HPDE6-E6E7 (cell line): ENCODE results near the gene ERGIC3.
A peak's percentile ranks its signal among the peaks of the same experiment; 100 is the strongest.
"Not testable (repeated sequence)": the region's sequence is repeated elsewhere in the genome, so short reads cannot be mapped to it uniquely, and the experiment has no call there.

Experiments
- DNase-seq: peaks from one replicate; pipeline ENCODE4 v3.0.0; 2011; ENCODE audit warnings: missing footprints; ENCODE audit errors: extremely low spot score

The ERGIC3 gene

DNA sequence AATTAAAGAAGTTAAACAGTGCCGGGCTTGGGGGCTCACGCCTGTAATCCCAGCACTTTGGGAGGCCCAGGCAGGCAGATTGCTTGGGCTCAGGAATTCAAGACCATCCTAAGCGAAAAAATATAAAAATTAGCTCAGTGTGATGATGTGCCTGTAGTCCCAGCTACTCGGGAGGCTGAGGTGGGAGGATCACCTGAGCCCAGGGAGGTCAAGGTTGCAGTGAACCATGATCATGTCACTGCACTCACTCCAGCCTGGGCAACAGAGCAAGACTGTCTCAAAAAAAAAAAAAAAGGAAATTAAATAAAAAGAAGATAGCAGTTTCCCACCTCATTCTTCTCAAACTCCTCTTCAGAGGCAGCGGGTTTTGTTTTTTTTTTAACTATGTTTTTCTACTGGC is 24.1 kb upstream of the ERGIC3 start:
- DNase-seq: not testable (repeated sequence)

GRCh38 chr20:35518955-35519354 is 22.9 kb upstream of the ERGIC3 start:
- DNase-seq: no peak

GRCh38 chr20:35523298-35523888 is 18.5 kb upstream of the ERGIC3 start:
- peak; percentile 76 for DNase-seq

GRCh38 chr20:35525639-35526038 is 16.2 kb upstream of the ERGIC3 start:
- no peak for DNase-seq

GRCh38 chr20:35527122-35527769 is 14.6 kb upstream of the ERGIC3 start:
- no peak for DNase-seq

DNA sequence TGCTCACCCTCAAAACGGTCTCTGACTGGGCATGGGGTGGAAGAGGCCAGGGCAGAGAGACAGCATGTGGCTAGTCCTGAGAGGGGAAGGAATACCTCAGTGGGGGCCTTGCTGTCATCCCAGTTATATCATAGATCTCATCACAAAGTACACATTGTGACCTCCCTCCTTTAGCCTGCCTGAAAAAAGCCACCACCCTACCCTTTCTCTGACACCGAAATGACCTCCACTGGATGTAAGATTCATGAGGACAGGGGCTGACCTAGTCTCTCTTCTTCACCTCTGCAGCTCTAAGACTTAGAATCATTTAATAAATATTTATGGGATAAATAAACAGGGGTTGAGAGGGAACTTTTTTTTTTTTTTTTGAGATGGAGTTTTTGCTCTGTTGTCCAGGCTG is 12.3 kb upstream of the ERGIC3 start, which contains the start of gene C20orf173:
Gene C20orf173, minus strand, starts transcription at position 101 of the 400 bp plus-strand sequence. CDS start 279 bp downstream, outside the sequence.
- no peak for DNase-seq

- no peak for DNase-seq
Observed at GRCh38 chr20:35539756-35540212, 2.1 kb upstream of the ERGIC3 start.

GRCh38 chr20:35541118-35541782 is 628 bp upstream of the ERGIC3 start:
- no peak for DNase-seq

GRCh38 chr20:35542990-35543389 is 1.1 kb downstream of the ERGIC3 start:
- DNase-seq: no peak

DNA sequence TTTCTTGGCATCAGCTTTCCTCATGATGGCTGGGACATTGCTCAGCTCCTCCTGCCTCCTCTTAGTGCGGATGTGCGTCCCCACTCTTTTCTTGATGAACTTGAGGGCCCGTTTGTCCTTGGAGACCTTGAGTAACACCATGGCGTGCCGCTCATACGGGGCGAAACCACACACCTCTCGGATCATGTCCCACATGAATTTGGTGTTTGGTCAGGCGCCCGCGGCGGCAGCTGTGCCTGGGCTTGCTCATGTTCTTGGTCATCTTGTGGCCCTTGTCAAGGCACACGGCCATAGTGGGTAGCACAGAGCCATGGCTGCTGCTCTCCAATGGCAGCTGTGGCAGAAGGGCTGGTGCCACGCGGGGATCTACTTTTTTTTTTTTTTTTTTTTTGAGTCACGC is 2.6 kb downstream of the ERGIC3 start:
- no peak for DNase-seq

DNA sequence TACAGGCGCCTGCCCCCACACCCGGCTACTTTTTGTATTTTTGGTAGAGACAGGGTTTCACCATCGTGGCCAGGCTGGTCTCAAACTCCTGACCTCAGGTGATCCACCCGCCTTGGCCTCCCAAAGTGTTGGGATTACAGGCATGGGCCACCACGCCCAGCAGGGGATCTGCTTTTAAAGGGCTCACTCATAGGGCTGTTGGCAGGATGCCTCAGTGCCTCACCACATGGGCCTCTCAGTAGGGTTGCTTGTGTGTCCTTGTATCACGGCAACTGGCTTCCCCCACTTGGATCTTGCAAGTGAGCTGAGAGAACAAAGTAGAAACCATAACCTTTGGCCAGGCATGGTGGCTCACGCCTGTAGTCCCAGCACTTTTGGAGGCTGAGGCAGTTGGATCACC is 3.1 kb downstream of the ERGIC3 start:
- DNase-seq: not testable (repeated sequence)

DNA sequence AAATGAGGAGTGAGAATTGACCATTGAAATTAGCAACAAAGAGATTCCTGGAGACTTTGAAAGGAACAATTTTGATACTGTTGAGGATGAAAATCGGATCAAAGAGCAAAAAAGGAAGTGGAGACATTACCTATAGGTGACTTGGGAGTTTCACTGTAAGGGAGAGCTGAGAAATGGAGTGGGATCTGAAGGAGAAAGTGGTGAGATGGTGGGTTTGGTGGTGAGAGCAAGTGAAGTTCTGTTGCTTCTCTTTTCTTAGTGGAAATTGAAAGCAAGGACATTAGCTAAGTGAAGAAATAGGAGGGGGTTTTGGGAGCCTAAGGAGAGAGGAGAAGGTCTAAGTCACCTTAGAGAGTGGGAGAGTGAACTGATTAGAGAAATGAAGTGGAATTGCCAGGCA is 4.2 kb downstream of the ERGIC3 start:
- no peak for DNase-seq

- DNase-seq: no peak
Observed at GRCh38 chr20:35547329-35547728, 5.5 kb downstream of the ERGIC3 start.

DNA sequence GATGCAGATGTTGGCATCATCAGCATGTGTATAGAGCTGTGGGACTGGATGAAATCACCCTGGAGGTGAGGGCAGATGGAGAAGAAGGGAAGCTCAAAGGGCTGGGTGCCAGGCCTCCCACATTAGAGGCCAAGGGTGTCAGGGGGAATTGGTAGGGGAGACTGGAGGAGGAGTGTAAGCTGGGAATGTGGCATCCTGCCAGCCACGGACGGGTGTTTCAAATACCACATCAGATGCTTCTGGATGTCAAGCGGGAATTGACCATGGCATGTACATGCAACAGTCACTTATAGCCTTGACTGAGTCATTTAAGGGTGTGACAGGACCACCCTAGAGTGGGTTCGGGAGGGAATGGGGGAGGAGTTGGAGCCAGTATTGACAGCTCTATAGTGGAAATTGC is 9.6 kb downstream of the ERGIC3 start:
- no peak for DNase-seq

DNA sequence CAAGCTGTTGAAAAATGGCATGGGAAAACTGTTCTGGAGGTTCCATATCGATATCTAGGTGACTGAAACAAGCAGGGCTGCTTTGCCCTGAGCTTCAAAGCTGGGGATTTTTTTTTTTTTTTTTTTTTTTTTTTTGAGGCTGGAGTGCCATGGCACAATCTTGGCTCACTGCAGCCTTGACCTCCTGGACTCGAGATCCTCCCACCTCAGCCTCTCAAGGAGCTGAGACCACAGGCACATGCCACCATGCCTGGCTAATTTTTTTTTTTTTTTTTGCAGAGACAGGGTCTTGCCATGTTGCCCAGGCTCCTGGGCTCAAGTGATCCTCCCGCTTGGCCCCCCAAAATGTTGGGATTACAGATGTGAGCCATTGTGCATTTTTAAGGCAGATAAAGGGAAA is 11.0 kb downstream of the ERGIC3 start:
- DNase-seq: no peak

- DNase-seq: not testable (repeated sequence)
Observed at GRCh38 chr20:35555461-35555860, 13.6 kb downstream of the ERGIC3 start.

GRCh38 chr20:35555951-35556645 is 14.2 kb downstream of the ERGIC3 start:
- DNase-seq: no peak

GRCh38 chr20:35556871-35557270 is 15.0 kb downstream of the ERGIC3 start:
- DNase-seq: no peak

- no peak for DNase-seq
Observed at GRCh38 chr20:35558451-35558850, 16.6 kb downstream of the ERGIC3 start.

- no peak for DNase-seq
Observed at GRCh38 chr20:35559042-35559693, 17.3 kb downstream of the ERGIC3 start.

DNA sequence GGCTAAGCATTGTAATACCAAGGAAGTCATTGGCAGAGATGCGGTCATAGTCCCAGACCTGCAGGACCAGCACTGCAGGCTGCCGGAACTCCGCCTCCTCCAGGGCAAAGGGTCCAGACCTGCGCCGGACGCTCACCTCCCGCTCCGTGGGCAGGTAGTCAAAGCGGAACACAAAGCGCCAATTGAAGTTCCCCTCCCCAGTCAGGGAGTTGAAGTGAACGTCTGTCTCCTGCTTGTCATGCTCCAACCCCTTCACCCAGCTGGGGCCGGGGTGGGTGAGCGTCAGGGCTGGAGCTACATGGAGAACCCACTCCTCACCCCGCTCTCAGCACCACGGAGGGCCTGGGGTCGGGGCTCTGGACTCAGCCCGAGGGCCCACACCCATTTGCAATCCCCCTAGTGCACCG is 18.2 kb downstream of the ERGIC3 start:
- DNase-seq: no peak

DNA sequence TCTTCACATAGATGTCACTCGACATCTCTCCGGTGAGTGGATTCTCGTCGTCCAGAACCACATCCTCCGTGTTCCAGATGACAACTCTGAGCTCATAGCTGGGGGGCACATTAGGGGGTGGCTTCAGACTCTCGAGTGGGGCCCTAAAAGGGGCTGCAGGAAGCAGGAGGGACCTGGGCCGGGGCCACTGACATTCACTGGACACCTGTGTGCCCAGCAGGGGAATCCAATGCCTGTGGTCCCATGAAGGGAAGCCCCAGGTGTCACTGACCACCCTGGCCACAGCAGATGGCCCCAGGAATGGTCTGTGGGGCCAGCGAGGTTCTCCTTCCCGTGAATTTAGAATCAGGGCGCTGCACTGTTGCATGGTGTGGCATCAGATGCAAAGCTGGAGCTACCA is 18.7 kb downstream of the ERGIC3 start:
- no peak for DNase-seq
